K562 (cell line): ENCODE results near the gene PLD1. TPM values are rescaled to one million over a fixed set of nuclear protein-coding genes. Genes with fewer than 3 reads are reported as not detected.

Experiments used
- ATAC-seq: fragments of 200-7000 bp; cut with Tn5 transposase; 3 replicates; pipeline ENCODE4 v1.9.1; 2020; ENCODE audit warnings: moderate library complexity
- BruUV-seq: library from RNA; stranded (reverse); fragments of 400-500 nt; replicated peaks from 2 replicates; lab custom pipeline; 2021; lab: Mats Ljungman, UMichigan
- CTCF ChIA-PET: fragments of 300-600 bp; formaldehyde crosslinking; extraction: SDS; loops from one replicate; lab custom pipeline; 2021; ENCODE audit warnings: low intra/inter-chr PET ratio; lab: Yijun Ruan, JAX
- POLR2A ChIA-PET: fragments of 300-600, 350-650 bp; sonication (Branson Sonifier 250); formaldehyde crosslinking; extraction: SDS; loops from one replicate; lab custom pipeline; 2021; ENCODE audit warnings: antibody characterized with exemption, inconsistent platforms; lab: Yijun Ruan, JAX
- DNase-seq, 4 experiments: peaks; one replicate each; pipeline versions ENCODE4 v3.0.0 to v3.0.0-alpha.2; 2011 to 2018; ENCODE audit warnings: low spot score in 3 of 4, mixed read lengths in 3 of 4; ENCODE audit errors: extremely low read depth in 1 of 4
- FAIRE-seq: peaks from 2 replicates; lab custom pipeline; 2011; peaks lifted over from hg19 to GRCh38; lab: Jason Lieb, UNC
- H2AFZ ChIP-seq: 2 replicates; pipeline ENCODE4 v1.6.0; 2011; ENCODE audit warnings: low read depth, low read length, control low read depth, inconsistent platforms
- H3K27ac ChIP-seq: fragments of 200-600 bp; 3 replicates; pipeline ENCODE4 v1.8.0; 2011; ENCODE audit warnings: low read depth, mild to moderate bottlenecking, control low read depth, inconsistent platforms, low read length, moderate library complexity, mixed read lengths; ENCODE audit errors: extremely low read depth
- H3K27me3 ChIP-seq, 2 experiments: fragments of 300-600 bp in 1 of 2; 2 replicates in 1 of 2; 3 replicates in 1 of 2; pipeline versions ENCODE4 v1.6.0 to v1.8.0; 2011; ENCODE audit warnings: inconsistent platforms in 2 of 2, low read length in 2 of 2, mild to moderate bottlenecking in 1 of 2, mixed read lengths in 1 of 2, moderate library complexity in 1 of 2; ENCODE audit not compliant: control insufficient read depth in 2 of 2, insufficient read depth in 2 of 2
- H3K36me3 ChIP-seq: fragments of 300-600 bp; 3 replicates; pipeline ENCODE4 v1.8.0; 2011; ENCODE audit warnings: mild to moderate bottlenecking, low read length, inconsistent platforms; ENCODE audit not compliant: control insufficient read depth, insufficient read depth
- H3K4me1 ChIP-seq, 2 experiments: fragments of 200-600 bp in 1 of 2; replicated peaks in 1 of 2; 2 replicates in 1 of 2; 3 replicates in 1 of 2; pipeline versions ENCODE4 v1.5.1 to v1.8.0; 2011; ENCODE audit warnings: inconsistent platforms in 2 of 2, low read length in 2 of 2, mild to moderate bottlenecking in 1 of 2, mixed read lengths in 1 of 2, moderate library complexity in 1 of 2; ENCODE audit not compliant: control insufficient read depth in 2 of 2, insufficient read depth in 2 of 2
- H3K4me2 ChIP-seq: 2 replicates; pipeline ENCODE4 v1.6.1; 2011; ENCODE audit warnings: low read length, control low read depth, inconsistent platforms, mixed read lengths; ENCODE audit not compliant: insufficient read depth
- H3K4me3 ChIP-seq: fragments of 200-600 bp; sonication (generic), shearing (Covaris generic); 2 replicates; pipeline ENCODE4 v1.5.1; 2016; ENCODE audit warnings: control low read depth, inconsistent platforms
- H3K79me2 ChIP-seq: fragments of 200-600 bp; 3 replicates; pipeline ENCODE4 v1.8.0; 2011; ENCODE audit warnings: low read length, inconsistent platforms; ENCODE audit not compliant: control insufficient read depth, insufficient read depth
- H3K9ac ChIP-seq, 2 experiments: 2 replicates each; pipeline versions ENCODE4 v1.6.0 to v1.6.1; 2011; ENCODE audit warnings: low read depth in 2 of 2, low read length in 2 of 2, control low read depth in 1 of 2, inconsistent platforms in 1 of 2, mild to moderate bottlenecking in 1 of 2, mixed read lengths in 1 of 2; ENCODE audit not compliant: insufficient read depth in 1 of 2
- H3K9me1 ChIP-seq: one replicate; pipeline ENCODE4 v1.6.0; 2011; ENCODE audit warnings: inconsistent platforms, mild to moderate bottlenecking, low read length, moderate library complexity; ENCODE audit not compliant: control insufficient read depth, insufficient read depth
- H3K9me3 ChIP-seq: replicated peaks from 2 replicates; pipeline ENCODE4 v1.5.1; 2011; ENCODE audit warnings: low read depth, low read length, inconsistent platforms; ENCODE audit not compliant: control insufficient read depth, insufficient read depth
- H4K20me1 ChIP-seq: replicated peaks from 2 replicates; pipeline ENCODE4 v1.6.1; 2011; ENCODE audit warnings: low read length, inconsistent platforms, mixed read lengths; ENCODE audit not compliant: control insufficient read depth, insufficient read depth
- BRCA1 ChIP-seq, 2 experiments: fragments of 450-650 bp in 1 of 2; sonication (generic) in 1 of 2; formaldehyde crosslinking in 1 of 2; IDR thresholded peaks; 2 replicates each; pipeline versions ENCODE4 v1.5.0 to v1.6.1; 2017 to 2020; ENCODE audit warnings: mild to moderate bottlenecking in 1 of 2, missing genetic modification reagents in 1 of 2
- CSDE1 ChIP-seq, 2 experiments: fragments of 450-650 bp; IDR thresholded peaks; 2 replicates each; pipeline ENCODE4 v1.6.1; 2016; ENCODE audit warnings: mild to moderate bottlenecking in 1 of 2
- EGR1 ChIP-seq: fragments of 450-650 bp; conservative IDR thresholded peaks from 2 replicates; pipeline ENCODE4 v1.6.1; 2017; ENCODE audit warnings: mild to moderate bottlenecking
- FOSL1 ChIP-seq: fragments of 200-800 bp; sonication (Bioruptor generic); conservative IDR thresholded peaks from 2 replicates; pipeline ENCODE4 v1.6.1; 2016; ENCODE audit warnings: missing genetic modification characterization, missing compliant biosample characterization
- IFI16 ChIP-seq: fragments of 250-450 bp; sonication (Bioruptor Pico); IDR thresholded peaks from 2 replicates; pipeline ENCODE4 v2.1.2; 2022; ENCODE audit warnings: mild to moderate bottlenecking, inconsistent platforms
- KDM4B ChIP-seq, 2 experiments: fragments of 450-650 bp in 1 of 2; sonication (generic) in 1 of 2; IDR thresholded peaks; 2 replicates each; pipeline ENCODE4 v1.6.1; 2016 to 2017; ENCODE audit warnings: borderline replicate concordance in 2 of 2, antibody characterized with exemption in 1 of 2, low read depth in 1 of 2, mild to moderate bottlenecking in 1 of 2
- KHSRP ChIP-seq: fragments of 450-650 bp; IDR thresholded peaks from 2 replicates; pipeline ENCODE4 v1.6.1; 2017
- NUFIP1 ChIP-seq: fragments of 450-650 bp; IDR thresholded peaks from 2 replicates; pipeline ENCODE4 v1.6.1; 2018; ENCODE audit not compliant: partially characterized antibody
- PHF8 ChIP-seq: fragments of 200-600 bp; sonication (generic); IDR thresholded peaks from 2 replicates; pipeline ENCODE4 v1.6.1; 2012; ENCODE audit warnings: mixed run types, mild to moderate bottlenecking, inconsistent platforms, low read length, moderate library complexity, borderline replicate concordance
- POLR2AphosphoS2 ChIP-seq: IDR thresholded peaks from 2 replicates; pipeline ENCODE4 v1.6.1; 2012; ENCODE audit warnings: low read length, improper control_type of control experiment
- SMAD3 ChIP-seq: fragments of 450-650 bp; formaldehyde crosslinking; conservative IDR thresholded peaks from 2 replicates; pipeline ENCODE4 v1.4.0; 2020; ENCODE audit warnings: mild to moderate bottlenecking
- TBL1XR1 ChIP-seq, 2 experiments: IDR thresholded peaks; 2 replicates each; pipeline ENCODE4 v1.6.1; 2012; ENCODE audit warnings: improper control_type of control experiment in 2 of 2, low read length in 2 of 2, mild to moderate bottlenecking in 1 of 2
- TSC22D4 ChIP-seq: fragments of 450-650 bp; IDR thresholded peaks from 2 replicates; pipeline ENCODE4 v1.6.1; 2016; ENCODE audit warnings: missing genetic modification characterization, missing biosample characterization, control low read depth
- ZFPM2 ChIP-seq: fragments of 250-450 bp; sonication (Bioruptor Pico); IDR thresholded peaks from 2 replicates; pipeline ENCODE4 v1.5.1; 2022; ENCODE audit warnings: mild to moderate bottlenecking
- ZKSCAN1 ChIP-seq: fragments of 150-350 bp; IDR thresholded peaks from 2 replicates; pipeline ENCODE4 v1.6.1; 2016; ENCODE audit warnings: low read depth, low read length
- ZNF24 ChIP-seq: fragments of 450-650 bp; IDR thresholded peaks from 2 replicates; pipeline ENCODE4 v1.6.1; 2016
- WGBS: fragments of 100-300 bp; shearing (Covaris generic); methylation state at CpG from one replicate; pipeline ENCODE4 v1.1.6; 2016; ENCODE audit warnings: low coverage, mixed read lengths; ENCODE audit not compliant: insufficient coverage; ENCODE audit errors: missing lambda C conversion rate; 5-methylcytosine and 5-hydroxymethylcytosine counted together
- in situ Hi-C: fragments of 300-500 bp; cut with MboI; formaldehyde crosslinking; loops from 4 replicates; pipeline ENCODE4 v1.15.0; 2018; ENCODE audit warnings: inconsistent platforms, mixed read lengths
- intact Hi-C: fragments of 100-400 bp; cut with micrococcal nuclease; formaldehyde crosslinking; loops from 2 replicates; pipeline ENCODE4 v1.14.2; 2022
- polyA plus RNA-seq, 8 experiments: library from polyadenylated mRNA; depleted of rRNA in 4 of 8; stranded (reverse) in 5 of 8; unstranded in 3 of 8; fragments of >200 nt; fragmentation: Nextera tagmentation in 2 of 8; fragmentation: Illumina TruSeq in 1 of 8; extraction: Ambion mirVana in 2 of 8; extraction: Trizol in 1 of 8; gene quantifications; 2 replicates each; pipeline versions ENCODE4 v1.2.1 to v1.2.3, GENCODE V29; 2011 to 2014; ENCODE audit warnings: inconsistent platforms in 1 of 8, missing spikeins in 1 of 8
- total RNA-seq, 7 experiments: library from RNA; depleted of rRNA in 6 of 7; stranded (reverse); fragments of >200 nt in 6 of 7; fragmentation: Illumina TruSeq in 2 of 7; extraction: Trizol in 2 of 7; gene quantifications; 2 replicates each; pipeline versions ENCODE4 v1.2.1 to v1.2.3, GENCODE V29; 2011 to 2021; ENCODE audit warnings: low replicate concordance in 1 of 7
- TF ChIP-seq, protein P1 (sequence below), 2 experiments: fragments of 200-800 bp in 1 of 2; sonication (Bioruptor generic) in 1 of 2; sonication (generic) in 1 of 2; formaldehyde crosslinking in 1 of 2; IDR thresholded peaks in 1 of 2; conservative IDR thresholded peaks in 1 of 2; 2 replicates each; pipeline versions ENCODE4 v1.5.0 to v1.6.1; 2016 to 2020; ENCODE audit warnings: missing compliant biosample characterization in 1 of 2, missing genetic modification characterization in 1 of 2, missing genetic modification reagents in 1 of 2
- TF ChIP-seq, protein P2 (sequence below): conservative IDR thresholded peaks from 2 replicates; pipeline ENCODE4 v1.6.1; 2011; ENCODE audit warnings: low read depth, mild to moderate bottlenecking, low read length; ENCODE audit not compliant: control insufficient read depth
- TF ChIP-seq, protein P3 (sequence below): fragments of 450-650 bp; IDR thresholded peaks from 2 replicates; pipeline ENCODE4 v1.6.1; 2017; ENCODE audit warnings: antibody characterized with exemption

PLD1 gene
- total and polyA plus RNA-seq, 9 of the 15 experiments (the other 6 are each of a cell fraction or from before 2014, with no cell fraction given), result 8.4 to 26.1 (median 18.6) TPM

DNA sequence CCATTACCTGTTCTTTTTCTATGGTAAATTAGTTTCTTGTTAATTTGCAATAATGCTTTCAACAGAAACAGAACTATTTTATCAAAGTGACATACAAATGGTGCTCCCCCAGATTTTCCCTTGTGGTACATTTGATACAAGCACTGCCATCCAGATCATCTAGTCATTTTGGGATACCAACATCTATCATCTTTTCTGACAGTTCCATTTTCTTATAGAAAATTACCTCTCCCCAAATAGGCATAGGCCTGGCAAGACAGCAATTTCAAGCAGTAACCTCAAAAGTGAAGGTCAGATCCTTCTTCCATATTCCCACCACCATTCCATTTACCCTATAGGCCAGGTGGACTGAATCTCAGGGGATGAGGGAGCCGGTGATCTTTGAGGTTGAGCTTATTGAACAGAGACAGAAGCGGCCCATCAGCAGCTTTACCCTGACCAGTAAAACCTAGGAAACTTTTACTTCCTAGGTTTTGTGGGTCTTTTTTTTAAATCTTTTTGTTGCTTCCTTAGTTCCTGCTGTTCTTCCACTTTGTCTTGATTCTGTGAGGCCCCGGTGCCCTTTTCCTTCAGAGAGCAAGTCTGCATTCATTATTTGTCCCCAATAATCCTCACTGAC, 3.1 kb upstream of the PLD1 start:
- in situ Hi-C loops, result no loop called here
- intact Hi-C loops, result loop anchor here (5.0 kb wide), 2 partner anchors 149 to 351 kb away; partner anchors contain the start of gene TNIK
- Histone ChIP-seq H3K9me3 (no peaks in the 10 kb centered on the region), H3K4me3 (no peak overlapping the region), H3K9me1 (no peaks in the 10 kb centered on the region), H3K27ac (peak overlapping the region; percentile 81), H3K9ac (peak overlapping the region in 1 of 2 experiments; percentile 32; a peak in 3 of 4 replicates), H3K36me3 (no peaks in the 10 kb centered on the region), H3K4me2 (0 out of 2 replicates have a peak overlapping the region, but pooled peaks have one; percentile 51), H3K79me2 (peaks cover 23% of the 10 kb centered on the region; the same call in 2 of the 3 replicates), H4K20me1 (no peaks in the 10 kb centered on the region), H3K27me3 (no peaks in the 10 kb centered on the region), H3K4me1 (peaks cover 20 to 35% of the 10 kb centered on the region in 2 experiments), H2AFZ (peak overlapping the region; percentile 84)
- POLR2A ChIA-PET, result interaction anchor here (0.6 to 1.6 kb wide), 7 partner anchors 9 to 291 kb away, joined by 3 to 5 read pairs (median 3); no protein-coding TSS in a partner anchor
- ATAC-seq, result no peak
- DNase-seq, result no peak
- CTCF ChIA-PET, result no interaction called here
- no TSS peak for BruUV-seq
- 51% methylated on average over 3 of the region's 3 CpGs for WGBS
- FAIRE-seq, result no peak
- TF ChIP-seq EGR1, result no peak
- TF ChIP-seq, protein P1, sequence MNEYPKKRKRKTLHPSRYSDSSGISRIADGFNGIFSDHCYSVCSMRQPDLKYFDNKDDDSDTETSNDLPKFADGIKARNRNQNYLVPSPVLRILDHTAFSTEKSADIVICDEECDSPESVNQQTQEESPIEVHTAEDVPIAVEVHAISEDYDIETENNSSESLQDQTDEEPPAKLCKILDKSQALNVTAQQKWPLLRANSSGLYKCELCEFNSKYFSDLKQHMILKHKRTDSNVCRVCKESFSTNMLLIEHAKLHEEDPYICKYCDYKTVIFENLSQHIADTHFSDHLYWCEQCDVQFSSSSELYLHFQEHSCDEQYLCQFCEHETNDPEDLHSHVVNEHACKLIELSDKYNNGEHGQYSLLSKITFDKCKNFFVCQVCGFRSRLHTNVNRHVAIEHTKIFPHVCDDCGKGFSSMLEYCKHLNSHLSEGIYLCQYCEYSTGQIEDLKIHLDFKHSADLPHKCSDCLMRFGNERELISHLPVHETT (CRISPR knock-in tag; conservative IDR thresholded peaks at IDR 0.05 in 1 of 2, IDR thresholded peaks at IDR 0.05 in 1 of 2), result no peak
- no peak for TF ChIP-seq FOSL1 (tag)
- TF ChIP-seq TSC22D4 (tag), result no peak
- peak; percentile 77; the same call in 1 of the 2 replicates for TF ChIP-seq SMAD3
- no peak for TF ChIP-seq POLR2AphosphoS2
- TF ChIP-seq TBL1XR1 (IDR thresholded peaks at IDR 0.05; ENCODE audit: low read length in 2 of 2), result no peak
- TF ChIP-seq ZKSCAN1, result no peak
- TF ChIP-seq KDM4B (IDR thresholded peaks at IDR 0.05; ENCODE audit: borderline replicate concordance in 2 of 2, low read depth in 1 of 2), result no peak
- no peak for TF ChIP-seq NUFIP1
- no peak for TF ChIP-seq BRCA1 (IDR thresholded peaks at IDR 0.05)
- no peak for TF ChIP-seq BRCA1 (CRISPR knock-in tag; IDR thresholded peaks at IDR 0.05)
- TF ChIP-seq, protein P2, sequence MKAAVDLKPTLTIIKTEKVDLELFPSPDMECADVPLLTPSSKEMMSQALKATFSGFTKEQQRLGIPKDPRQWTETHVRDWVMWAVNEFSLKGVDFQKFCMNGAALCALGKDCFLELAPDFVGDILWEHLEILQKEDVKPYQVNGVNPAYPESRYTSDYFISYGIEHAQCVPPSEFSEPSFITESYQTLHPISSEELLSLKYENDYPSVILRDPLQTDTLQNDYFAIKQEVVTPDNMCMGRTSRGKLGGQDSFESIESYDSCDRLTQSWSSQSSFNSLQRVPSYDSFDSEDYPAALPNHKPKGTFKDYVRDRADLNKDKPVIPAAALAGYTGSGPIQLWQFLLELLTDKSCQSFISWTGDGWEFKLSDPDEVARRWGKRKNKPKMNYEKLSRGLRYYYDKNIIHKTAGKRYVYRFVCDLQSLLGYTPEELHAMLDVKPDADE, result no peak
- TF ChIP-seq KHSRP, result no peak
- no peak for TF ChIP-seq CSDE1 (IDR thresholded peaks at IDR 0.05)
- TF ChIP-seq PHF8, result no peak
- 0 out of 2 replicates have a peak, but pooled peaks have one; percentile 26 for TF ChIP-seq ZNF24
- TF ChIP-seq ZFPM2 (CRISPR knock-in tag), result no peak
- no peak for TF ChIP-seq IFI16 (CRISPR knock-in tag)
- TF ChIP-seq, protein P3, sequence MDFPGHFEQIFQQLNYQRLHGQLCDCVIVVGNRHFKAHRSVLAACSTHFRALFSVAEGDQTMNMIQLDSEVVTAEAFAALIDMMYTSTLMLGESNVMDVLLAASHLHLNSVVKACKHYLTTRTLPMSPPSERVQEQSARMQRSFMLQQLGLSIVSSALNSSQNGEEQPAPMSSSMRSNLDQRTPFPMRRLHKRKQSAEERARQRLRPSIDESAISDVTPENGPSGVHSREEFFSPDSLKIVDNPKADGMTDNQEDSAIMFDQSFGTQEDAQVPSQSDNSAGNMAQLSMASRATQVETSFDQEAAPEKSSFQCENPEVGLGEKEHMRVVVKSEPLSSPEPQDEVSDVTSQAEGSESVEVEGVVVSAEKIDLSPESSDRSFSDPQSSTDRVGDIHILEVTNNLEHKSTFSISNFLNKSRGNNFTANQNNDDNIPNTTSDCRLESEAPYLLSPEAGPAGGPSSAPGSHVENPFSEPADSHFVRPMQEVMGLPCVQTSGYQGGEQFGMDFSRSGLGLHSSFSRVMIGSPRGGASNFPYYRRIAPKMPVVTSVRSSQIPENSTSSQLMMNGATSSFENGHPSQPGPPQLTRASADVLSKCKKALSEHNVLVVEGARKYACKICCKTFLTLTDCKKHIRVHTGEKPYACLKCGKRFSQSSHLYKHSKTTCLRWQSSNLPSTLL, result no peak
